GM21367 (cell line): ENCODE results near the gene ZNF592.

Experiments
- ATAC-seq: cut with Tn5 transposase; IDR thresholded peaks from one replicate; pipeline ENCODE4 v1.9.1; 2021; ENCODE audit not compliant: unreplicated experiment

Gene ZNF592

GRCh38 chr15:84748274-84749110 lies at the start of gene ZNF592:
Gene ZNF592, plus strand, starts transcription at chr15:84748592. Its CDS starts 34,084 bp downstream, at chr15:84782676.
- peak; percentile 50 for ATAC-seq

GRCh38 chr15:84699538-84700191 lies 48.7 kb upstream of the ZNF592 start:
- no peak for ATAC-seq

- ATAC-seq = no peak
Measured at GRCh38 chr15:84702961-84703482, 45.4 kb upstream of the ZNF592 start.

GRCh38 chr15:84703808-84704207 lies 44.6 kb upstream of the ZNF592 start:
- ATAC-seq = no peak

GRCh38 chr15:84714372-84714771 lies 34.0 kb upstream of the ZNF592 start:
- ATAC-seq = no peak

GRCh38 chr15:84714821-84715220 lies 33.6 kb upstream of the ZNF592 start:
- ATAC-seq = no peak

- ATAC-seq = no peak
Measured at GRCh38 chr15:84715441-84716035, 32.9 kb upstream of the ZNF592 start.

- peak; percentile 96 for ATAC-seq
Measured at GRCh38 chr15:84716036-84716732, 32.2 kb upstream of the ZNF592 start, which contains the start of gene SEC11A. Gene SEC11A, minus strand, starts transcription at chr15:84716139. Its CDS starts 64 bp downstream, at chr15:84716075.

- no peak for ATAC-seq
Measured at GRCh38 chr15:84721371-84721770, 27.0 kb upstream of the ZNF592 start.

GRCh38 chr15:84722628-84723027 lies 25.8 kb upstream of the ZNF592 start:
- no peak for ATAC-seq

GRCh38 chr15:84725001-84725491 lies 23.3 kb upstream of the ZNF592 start:
- no peak for ATAC-seq

GRCh38 chr15:84727429-84727828 lies 21.0 kb upstream of the ZNF592 start:
- ATAC-seq = no peak

GRCh38 chr15:84731774-84732173 lies 16.6 kb upstream of the ZNF592 start:
- no peak for ATAC-seq

- ATAC-seq = peak; percentile 59
Measured at GRCh38 chr15:84734794-84735479, 13.5 kb upstream of the ZNF592 start.

GRCh38 chr15:84735480-84736061 lies 12.8 kb upstream of the ZNF592 start:
- peak; percentile 21 for ATAC-seq

GRCh38 chr15:84736375-84736774 lies 12.0 kb upstream of the ZNF592 start:
- ATAC-seq = peak; percentile 46

GRCh38 chr15:84737005-84737404 lies 11.4 kb upstream of the ZNF592 start:
- no peak for ATAC-seq

- ATAC-seq = no peak
Measured at GRCh38 chr15:84740691-84741090, 7.7 kb upstream of the ZNF592 start.

- ATAC-seq = no peak
Measured at GRCh38 chr15:84741121-84741520, 7.3 kb upstream of the ZNF592 start.
